Measurements from ENCODE around the gene CHST11.

DNA sequence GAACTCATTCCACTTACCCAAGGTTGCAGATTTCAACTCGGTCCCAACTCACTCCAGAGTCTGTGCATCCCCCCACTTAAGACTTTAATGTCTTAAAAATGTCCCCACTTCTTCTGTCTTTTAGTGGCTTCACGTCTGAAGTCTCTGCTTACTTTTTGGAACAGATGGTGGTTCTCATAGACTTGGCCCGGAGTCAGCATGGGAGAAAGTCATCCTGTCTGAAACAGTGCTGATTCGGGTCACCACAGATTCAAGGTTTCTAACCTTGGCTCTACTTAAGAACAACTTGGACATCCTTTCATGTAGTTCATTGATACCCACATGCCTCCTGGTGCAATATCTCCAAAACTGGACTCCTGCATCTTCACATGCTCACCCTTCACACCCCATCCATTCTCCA is 26.0 kb downstream of the CHST11 start:
- TF ChIP-seq CTCF (IDR thresholded peaks at IDR 0.05), result no peak
- no peak for TF ChIP-seq EP300 (IDR thresholded peaks at IDR 0.05)
- TF ChIP-seq POLR2A (IDR thresholded peaks at IDR 0.05), result no peak

All from ovary (tissue), 3 donors.